GM18505 (cell line): ENCODE measurements around the gene ST3GAL4.
"Not testable (repeated sequence)": the region's sequence is repeated elsewhere in the genome, so short reads cannot be mapped to it uniquely, and the experiment has no call there.

Experiments
- ATAC-seq: cut with Tn5 transposase; IDR thresholded peaks from one replicate; pipeline ENCODE4 v1.9.1; 2021; ENCODE audit not compliant: unreplicated experiment
- POLR2A ChIP-seq: IDR thresholded peaks from 4 replicates; pipeline ENCODE4 v1.6.1; 2011; ENCODE audit warnings: borderline replicate concordance; ENCODE audit not compliant: insufficient read depth, insufficient read length; ENCODE audit errors: extremely low read depth

ST3GAL4 gene

GRCh38 chr11:126357055-126357962, 1.8 kb downstream of the ST3GAL4 start:
- no peak for TF ChIP-seq POLR2A
- no peak for ATAC-seq

- TF ChIP-seq POLR2A = no peak
- ATAC-seq = no peak
These were observed 2.7 kb downstream of the ST3GAL4 start for GRCh38 chr11:126357969-126358762.

GRCh38 chr11:126358763-126359160, 3.3 kb downstream of the ST3GAL4 start:
- no peak for TF ChIP-seq POLR2A
- ATAC-seq = no peak

GRCh38 chr11:126359431-126360048, 4.1 kb downstream of the ST3GAL4 start:
- ATAC-seq = no peak
- TF ChIP-seq POLR2A = no peak

GRCh38 chr11:126360049-126360446, 4.6 kb downstream of the ST3GAL4 start:
- TF ChIP-seq POLR2A = no peak
- no peak for ATAC-seq

GRCh38 chr11:126361400-126361799, 5.9 kb downstream of the ST3GAL4 start:
- ATAC-seq = no peak
- TF ChIP-seq POLR2A = no peak

GRCh38 chr11:126362879-126363655, 7.6 kb downstream of the ST3GAL4 start:
- ATAC-seq = no peak
- no peak for TF ChIP-seq POLR2A

- no peak for ATAC-seq
- no peak for TF ChIP-seq POLR2A
These were observed 8.3 kb downstream of the ST3GAL4 start for GRCh38 chr11:126363706-126364248.

- not testable (repeated sequence) for ATAC-seq
These were observed 9.2 kb downstream of the ST3GAL4 start for GRCh38 chr11:126364735-126365134.

GRCh38 chr11:126365508-126365907, 10.0 kb downstream of the ST3GAL4 start:
- not testable (repeated sequence) for ATAC-seq

- no peak for TF ChIP-seq POLR2A
- no peak for ATAC-seq
These were observed 10.8 kb downstream of the ST3GAL4 start for GRCh38 chr11:126366064-126366822.

- ATAC-seq = not testable (repeated sequence)
These were observed 11.6 kb downstream of the ST3GAL4 start for GRCh38 chr11:126366823-126367654.

- ATAC-seq = not testable (repeated sequence)
These were observed 12.3 kb downstream of the ST3GAL4 start for GRCh38 chr11:126367806-126368205.

GRCh38 chr11:126368336-126369119, 13.0 kb downstream of the ST3GAL4 start:
- not testable (repeated sequence) for ATAC-seq
